ENCODE results near the gene PARL.

The PARL gene

GRCh38 chr3:183833516-183833915 is 51.2 kb downstream of the PARL start:
- in situ Hi-C loops (cut with HindIII; ENCODE audit: low sequenced_read_pairs) = no loop called here
- no peak for DNase-seq (ENCODE audit: low read depth, low spot score)
- TF ChIP-seq, protein P1, sequence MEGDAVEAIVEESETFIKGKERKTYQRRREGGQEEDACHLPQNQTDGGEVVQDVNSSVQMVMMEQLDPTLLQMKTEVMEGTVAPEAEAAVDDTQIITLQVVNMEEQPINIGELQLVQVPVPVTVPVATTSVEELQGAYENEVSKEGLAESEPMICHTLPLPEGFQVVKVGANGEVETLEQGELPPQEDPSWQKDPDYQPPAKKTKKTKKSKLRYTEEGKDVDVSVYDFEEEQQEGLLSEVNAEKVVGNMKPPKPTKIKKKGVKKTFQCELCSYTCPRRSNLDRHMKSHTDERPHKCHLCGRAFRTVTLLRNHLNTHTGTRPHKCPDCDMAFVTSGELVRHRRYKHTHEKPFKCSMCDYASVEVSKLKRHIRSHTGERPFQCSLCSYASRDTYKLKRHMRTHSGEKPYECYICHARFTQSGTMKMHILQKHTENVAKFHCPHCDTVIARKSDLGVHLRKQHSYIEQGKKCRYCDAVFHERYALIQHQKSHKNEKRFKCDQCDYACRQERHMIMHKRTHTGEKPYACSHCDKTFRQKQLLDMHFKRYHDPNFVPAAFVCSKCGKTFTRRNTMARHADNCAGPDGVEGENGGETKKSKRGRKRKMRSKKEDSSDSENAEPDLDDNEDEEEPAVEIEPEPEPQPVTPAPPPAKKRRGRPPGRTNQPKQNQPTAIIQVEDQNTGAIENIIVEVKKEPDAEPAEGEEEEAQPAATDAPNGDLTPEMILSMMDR (IDR thresholded peaks at IDR 0.05; ENCODE audit: low read depth, low read length) = no peak
- no peak overlapping the region for H3K4me3 ChIP-seq (ENCODE audit: low read depth, low read length)

DNA sequence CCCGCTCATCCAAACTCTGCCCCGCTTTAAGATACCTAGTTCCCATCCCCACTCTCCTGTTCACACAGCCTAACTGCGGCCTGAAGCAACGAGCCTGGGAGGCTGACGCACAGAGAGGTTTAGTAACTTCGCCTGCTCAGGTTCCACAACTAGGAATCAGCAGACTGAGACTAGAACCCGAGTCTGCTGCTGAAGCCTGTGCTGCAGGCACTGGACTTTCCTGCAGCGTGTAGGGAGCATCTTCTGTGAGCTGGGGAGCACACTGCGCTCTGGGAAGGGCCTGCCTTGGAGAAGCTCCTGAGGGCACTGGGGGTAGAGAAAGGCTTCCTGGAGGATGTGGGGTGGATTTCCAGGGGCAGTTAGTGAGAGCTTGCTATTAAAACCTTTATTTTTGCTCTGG is 54.5 kb downstream of the PARL start:
- in situ Hi-C loops (cut with HindIII; ENCODE audit: low sequenced_read_pairs) = no loop called here

GRCh38 chr3:183829466-183829865 is 55.2 kb downstream of the PARL start:
- DNase-seq (ENCODE audit: low read depth, low spot score) = no peak
- no peak overlapping the region for H3K4me3 ChIP-seq (ENCODE audit: low read depth, low read length)
- in situ Hi-C loops (cut with HindIII; ENCODE audit: low sequenced_read_pairs) = no loop called here
- TF ChIP-seq, protein P1 (IDR thresholded peaks at IDR 0.05; ENCODE audit: low read depth, low read length) = no peak

More for the DNA sequence above, 54.5 kb downstream of the PARL start:
- DNase-seq (ENCODE audit: low read depth, low spot score) = no peak
- TF ChIP-seq, protein P1 (IDR thresholded peaks at IDR 0.05; ENCODE audit: low read depth, low read length) = no peak
- H3K4me3 ChIP-seq (ENCODE audit: low read depth, low read length) = no peak overlapping the region

GRCh38 chr3:183828538-183828870 is 56.2 kb downstream of the PARL start:
- H3K4me3 ChIP-seq (ENCODE audit: low read depth, low read length) = no peak overlapping the region
- DNase-seq (ENCODE audit: low read depth, low spot score) = no peak
- in situ Hi-C loops (cut with HindIII; ENCODE audit: low sequenced_read_pairs) = no loop called here
- TF ChIP-seq, protein P1 (IDR thresholded peaks at IDR 0.05; ENCODE audit: low read depth, low read length) = no peak

- H3K4me3 ChIP-seq (ENCODE audit: low read depth, low read length) = no peak overlapping the region
- no peak for DNase-seq (ENCODE audit: low read depth, low spot score)
- TF ChIP-seq, protein P1 (IDR thresholded peaks at IDR 0.05; ENCODE audit: low read depth, low read length) = no peak
- in situ Hi-C loops (cut with HindIII; ENCODE audit: low sequenced_read_pairs) = no loop called here
These were observed 56.7 kb downstream of the PARL start for GRCh38 chr3:183827809-183828537.

- TF ChIP-seq, protein P1 (IDR thresholded peaks at IDR 0.05; ENCODE audit: low read depth, low read length) = no peak
- no peak overlapping the region for H3K4me3 ChIP-seq (ENCODE audit: low read depth, low read length)
- DNase-seq (ENCODE audit: low read depth, low spot score) = no peak
- in situ Hi-C loops (cut with HindIII; ENCODE audit: low sequenced_read_pairs) = no loop called here
These were observed 58.0 kb downstream of the PARL start for GRCh38 chr3:183826448-183827250.
